GM19239 (cell line): Measurements from ENCODE around the gene TYMS.

Experiments
- DNase-seq: peaks from one replicate; pipeline ENCODE4 v3.0.0; 2011; ENCODE audit warnings: low spot score; ENCODE audit not compliant: insufficient read length
- FAIRE-seq: peaks from 2 replicates; lab custom pipeline; 2011; peaks lifted over from hg19 to GRCh38; lab: Jason Lieb, UNC

TYMS gene

DNA sequence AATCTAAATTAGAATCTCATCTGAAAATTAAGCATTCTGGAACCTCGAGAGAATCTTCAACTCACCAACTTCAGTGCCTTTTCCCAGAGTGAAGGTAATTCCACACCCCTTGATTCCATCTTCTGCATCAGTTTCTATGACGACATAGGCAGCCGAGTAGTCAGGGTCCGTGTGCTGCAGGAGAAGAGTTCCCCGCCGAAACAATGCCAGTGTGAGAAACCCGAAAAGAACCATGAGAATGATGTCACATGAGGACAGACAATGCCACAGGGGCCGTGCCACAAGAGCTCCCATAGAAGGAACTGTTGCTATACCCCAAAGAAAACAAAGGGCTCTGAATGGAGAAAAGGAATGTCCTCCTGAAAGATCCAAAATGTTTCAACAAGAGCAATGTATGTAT, 49.0 kb downstream of the TYMS start:
- no peak for FAIRE-seq
- no peak for DNase-seq

DNA sequence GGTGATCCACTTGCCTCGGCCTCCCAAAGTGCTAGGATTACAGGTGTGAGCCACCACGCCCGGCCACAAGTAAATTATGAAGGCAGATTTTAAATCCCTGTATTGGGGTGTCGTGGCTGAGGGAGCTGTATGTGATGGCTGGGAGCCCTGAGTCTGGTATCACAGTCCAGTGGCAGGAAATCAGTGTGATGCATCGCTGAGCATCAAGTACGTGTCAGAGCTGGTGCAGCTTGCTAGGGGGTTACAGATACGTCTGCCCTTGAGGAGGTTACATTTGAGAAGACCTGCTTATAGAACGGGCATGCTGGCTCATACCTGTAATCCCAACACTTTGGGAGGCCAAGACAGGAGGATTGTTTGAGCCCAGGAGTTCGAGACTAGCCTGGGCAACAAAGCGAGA, 50.6 kb downstream of the TYMS start:
- FAIRE-seq (no peak), DNase-seq (no peak)

DNA sequence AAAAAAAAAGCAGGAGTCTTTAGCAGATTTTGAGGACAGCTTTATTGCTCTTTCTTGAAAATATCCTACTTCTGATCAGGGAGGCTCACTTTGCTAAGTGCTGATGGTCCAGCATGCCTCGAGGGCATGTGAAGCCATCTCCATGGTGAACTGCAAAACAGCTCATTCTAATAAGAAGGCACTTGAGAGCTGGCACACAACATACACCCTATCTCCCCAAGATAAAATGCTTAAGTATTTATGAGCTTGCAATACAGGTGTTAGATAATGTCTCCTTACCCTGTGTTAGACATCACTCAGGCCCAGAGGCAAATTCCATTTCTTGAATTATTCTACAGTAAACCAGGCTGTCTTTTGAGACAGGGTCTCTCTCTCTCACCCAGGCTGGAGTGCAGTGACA, 52.3 kb downstream of the TYMS start:
- FAIRE-seq (no peak), DNase-seq (no peak)

DNA sequence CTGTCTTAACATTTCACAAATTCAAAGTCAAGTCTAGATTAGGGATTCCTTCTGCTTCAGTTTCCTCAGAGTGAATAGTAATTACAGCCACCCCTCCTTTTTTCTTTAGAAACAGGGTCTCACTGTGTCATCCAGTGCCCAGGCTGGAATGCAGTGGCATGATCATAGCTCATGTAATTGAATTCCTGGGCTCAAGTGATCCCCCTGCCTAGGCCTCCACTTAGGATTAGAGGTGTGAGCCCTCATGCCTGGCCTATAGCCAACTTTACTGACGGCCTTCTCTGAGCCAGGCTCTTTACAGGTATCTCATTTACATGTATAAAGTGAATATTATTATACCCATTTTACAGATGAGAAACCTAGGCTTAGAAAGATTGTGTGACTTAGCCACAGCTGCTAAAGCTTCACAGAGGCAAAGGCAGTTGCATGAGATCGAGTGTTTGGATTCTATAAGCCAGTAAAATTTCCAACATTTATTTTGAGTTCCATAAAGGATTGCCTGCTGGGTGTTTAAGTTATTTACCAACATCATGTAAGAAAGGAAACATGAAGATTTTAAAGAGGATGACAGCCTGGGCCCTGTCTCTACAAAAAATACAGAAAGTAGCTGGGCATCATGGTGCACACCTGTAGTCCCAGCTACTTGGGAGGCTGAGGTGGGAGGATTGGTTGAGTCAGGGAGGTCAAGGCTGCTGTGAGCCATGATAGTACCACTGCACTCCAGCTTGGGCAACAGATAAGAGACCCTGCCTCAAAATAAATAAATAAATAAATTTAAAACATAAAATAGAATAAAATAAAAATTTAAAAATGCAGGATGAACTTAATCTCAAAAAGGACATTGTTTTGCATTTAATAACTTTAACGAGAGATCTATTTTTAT, 53.2 kb downstream of the TYMS start:
- DNase-seq: no peak

DNA sequence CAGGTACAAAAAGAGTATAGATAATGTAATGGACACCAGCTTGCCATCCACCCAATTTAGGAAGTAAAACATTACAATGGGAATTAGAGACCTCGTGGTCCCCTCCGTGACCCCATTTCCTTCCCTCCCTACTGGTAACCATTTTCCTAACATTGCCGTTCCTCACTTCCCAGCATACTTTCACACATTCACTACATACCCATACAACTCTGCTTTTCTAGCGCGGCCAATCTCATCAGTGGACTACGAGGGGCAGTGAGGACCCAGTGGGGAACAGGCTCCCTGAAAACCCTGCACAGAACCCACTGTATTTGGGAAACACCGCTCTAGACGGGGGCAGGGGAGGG, 53.8 kb downstream of the TYMS start:
- FAIRE-seq (no peak), DNase-seq (no peak)

More for the DNA sequence above, 53.2 kb downstream of the TYMS start:
- FAIRE-seq: no peak

DNA sequence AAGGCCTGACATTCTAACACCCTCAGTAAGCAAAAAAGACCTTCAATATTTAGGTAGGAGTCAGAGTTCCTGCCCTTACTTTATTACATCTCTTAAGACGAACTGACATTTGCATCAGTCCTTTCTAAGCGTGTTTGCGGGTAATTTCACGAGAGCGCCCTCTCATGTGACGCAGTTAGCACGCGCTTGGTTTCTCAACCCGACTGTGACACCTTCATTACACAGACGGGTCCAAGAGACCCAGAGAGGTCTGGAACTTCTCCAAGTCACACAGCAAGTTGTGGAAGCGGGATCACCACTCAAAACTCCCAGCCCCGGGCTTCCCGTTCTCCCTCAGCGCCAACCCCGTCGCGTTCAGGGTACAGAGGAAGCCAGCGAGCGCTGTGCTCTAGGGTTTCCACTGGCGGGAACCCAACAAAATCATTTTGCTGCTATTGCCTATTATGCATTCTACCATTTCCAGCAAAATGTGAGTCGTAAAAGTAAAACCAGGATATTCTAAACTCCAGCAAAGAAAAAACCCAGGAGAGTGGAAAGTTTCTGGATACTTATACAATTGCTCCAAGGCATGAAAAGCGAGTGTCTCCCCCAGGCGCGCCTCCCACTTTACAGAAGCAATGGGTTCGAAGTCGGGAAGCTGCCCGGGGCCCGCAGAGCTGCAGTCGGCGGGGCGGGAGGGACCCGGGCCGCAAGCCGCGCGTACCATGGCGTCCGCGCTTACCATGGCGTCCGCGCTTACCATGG, 54.4 kb downstream of the TYMS start:
- DNase-seq (peak; percentile 53), FAIRE-seq (peak; percentile 95)

DNA sequence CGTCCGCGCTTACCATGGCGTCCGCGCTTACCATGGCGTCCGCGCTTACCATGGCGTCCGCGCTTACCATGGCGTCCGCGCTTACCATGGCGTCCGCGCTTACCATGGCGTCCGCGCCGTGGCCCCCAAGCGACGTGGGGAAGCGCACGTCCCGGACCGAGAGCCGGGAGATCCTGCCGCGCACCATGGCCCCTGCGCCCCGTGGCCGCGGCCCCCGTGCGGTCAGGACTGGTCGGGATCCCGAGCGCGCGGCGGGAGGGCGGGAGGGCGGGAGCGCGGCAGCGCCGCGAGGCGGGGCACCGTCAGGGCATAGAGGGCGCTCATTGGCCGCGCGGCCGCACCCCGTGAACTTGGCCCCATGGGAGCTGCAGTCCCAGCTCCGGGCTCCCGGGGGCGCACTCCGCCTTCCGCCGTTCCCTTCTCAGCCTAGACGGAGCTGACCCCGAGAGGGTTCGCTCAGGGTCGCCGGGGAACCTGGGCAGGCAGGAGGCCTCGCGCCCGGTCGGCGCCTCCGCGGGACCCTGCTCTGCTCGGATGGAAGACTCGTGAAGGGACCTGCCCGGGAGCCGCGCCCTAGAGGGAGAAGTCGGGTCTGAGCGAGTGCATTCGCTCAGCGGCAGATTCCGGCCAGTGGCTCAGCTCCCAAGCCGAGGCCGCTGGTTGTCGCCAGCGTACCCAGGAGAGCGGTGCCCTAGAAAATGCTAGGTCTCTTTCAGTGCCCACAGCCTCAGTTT, 55.1 kb downstream of the TYMS start, which contains the start of gene ENOSF1:
Gene ENOSF1, minus strand, starts transcription at position 230 of the 734 bp plus-strand sequence. Its CDS starts 43 bp downstream, at position 187.
- peak; percentile 87 for DNase-seq
- FAIRE-seq: no peak

DNA sequence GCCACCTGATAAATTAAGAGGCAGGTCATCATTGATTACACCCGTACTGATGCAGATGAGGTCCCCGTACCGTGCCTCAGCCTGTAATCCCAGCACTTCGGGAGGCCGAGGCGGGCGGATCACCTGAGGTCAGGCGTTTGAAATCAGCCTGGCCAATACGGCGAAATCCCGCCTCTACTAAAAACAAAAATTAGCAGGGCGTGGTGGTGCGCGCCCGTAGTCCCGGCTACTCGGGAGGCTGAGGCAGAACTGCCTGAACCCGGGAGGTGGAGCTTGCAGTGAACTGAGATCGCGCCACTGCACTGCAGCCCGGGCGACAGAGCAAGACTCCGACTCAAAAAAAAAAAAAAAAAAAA, 55.7 kb downstream of the TYMS start:
- no peak for FAIRE-seq
- no peak for DNase-seq

DNA sequence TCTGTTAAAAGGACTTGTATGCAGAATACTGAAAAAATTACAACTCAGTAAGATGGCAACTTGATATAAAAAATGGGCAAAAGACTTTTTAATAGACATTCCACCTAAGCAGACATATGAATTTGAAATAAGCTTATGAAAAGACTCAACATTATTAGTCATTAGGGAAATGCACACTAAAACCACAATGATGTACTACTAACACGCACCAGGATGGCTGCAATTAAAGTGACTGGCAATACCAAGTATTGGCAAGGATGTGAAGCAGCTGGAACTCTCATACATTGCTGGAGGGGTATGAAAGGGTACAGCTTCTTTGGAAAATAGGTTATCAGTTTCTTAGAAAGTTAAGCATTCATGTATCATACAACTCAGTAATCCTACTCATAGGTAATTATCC, 58.2 kb downstream of the TYMS start:
- FAIRE-seq: no peak
- no peak for DNase-seq

DNA sequence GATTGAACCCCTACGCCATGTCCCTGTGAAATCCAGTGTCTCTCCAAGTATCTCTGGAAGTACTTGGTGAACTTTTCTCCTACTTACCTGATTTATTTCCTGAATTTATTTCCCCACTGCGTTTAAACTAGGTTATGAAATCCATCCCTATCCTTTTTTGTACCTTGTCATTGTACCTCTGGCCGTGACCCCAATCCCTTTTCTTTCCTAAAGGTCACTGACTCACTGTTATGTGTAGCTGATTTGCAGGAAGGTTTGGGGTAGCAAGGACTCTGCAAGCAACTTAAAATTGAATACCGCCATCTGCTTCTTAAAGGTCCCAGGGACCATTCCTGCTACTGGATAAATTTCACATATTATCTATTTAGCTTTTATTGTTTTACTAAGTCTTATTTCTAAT, 59.5 kb downstream of the TYMS start:
- DNase-seq: no peak
- FAIRE-seq: no peak
